ENCODE measurements around the gene NAPG.
A peak's percentile ranks its signal among the peaks of the same experiment; 100 is the strongest.

Gene NAPG

DNA sequence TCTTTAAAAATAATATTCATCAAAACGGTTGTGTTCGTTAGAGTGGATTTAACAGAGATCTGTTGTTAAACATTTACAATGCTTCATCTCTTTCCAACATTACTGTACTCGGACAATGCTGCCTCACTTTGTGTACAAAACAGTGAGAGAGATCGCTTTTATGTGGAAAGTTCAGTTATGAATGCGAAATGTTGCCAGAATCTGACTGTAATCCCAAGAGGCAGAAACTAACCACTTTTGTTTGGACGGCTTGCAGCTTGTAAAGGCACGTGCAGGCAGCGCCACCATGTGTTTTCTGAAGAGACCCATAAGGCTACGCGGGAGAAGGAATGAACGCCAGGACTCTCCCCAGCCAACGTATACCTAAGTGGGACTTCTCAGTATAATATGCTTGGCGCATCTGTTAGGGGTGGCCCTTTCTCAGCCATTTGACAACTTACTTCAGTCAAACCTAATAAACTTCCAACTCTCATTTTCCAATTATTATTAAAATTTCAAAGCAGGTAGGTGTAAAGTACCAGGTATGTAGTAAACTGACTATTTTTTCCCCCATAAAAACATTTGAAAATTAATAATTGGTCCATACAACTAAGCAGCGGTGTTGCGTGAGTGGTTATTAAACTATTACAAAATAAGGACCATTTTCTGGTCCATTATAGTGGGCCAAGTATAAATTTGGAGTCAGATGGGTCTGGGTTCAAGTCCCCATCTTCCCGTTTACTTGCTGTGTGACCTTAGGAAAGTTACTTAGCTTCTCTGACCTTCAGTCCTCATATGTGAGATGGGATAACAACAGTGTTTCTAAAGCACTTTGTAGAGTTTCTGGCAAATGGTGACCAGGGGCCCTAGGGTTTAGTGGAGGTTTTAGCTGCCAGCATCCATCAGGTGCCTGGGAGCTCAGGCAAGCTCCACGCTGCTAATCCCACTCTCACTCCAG is 5.6 kb upstream of the NAPG start:
- Mint-ChIP-seq H3K36me3 (ENCODE audit: insufficient read depth) (peaks cover 10% of the 10 kb centered on the region), H3K27me3 (peaks cover 45 to 54% of the 10 kb centered on the region in 2 donors), H3K27ac (no peak overlapping the region), H3K4me1 (ENCODE audit: low read depth in 2 of 2) (peaks cover 9 to 11% of the 10 kb centered on the region in 2 donors), H3K4me3 (no peak overlapping the region), H3K9me3 (peaks cover 0 to 1% of the 10 kb centered on the region in 2 donors)
- peak; percentile 22 to 40 (median 27) for DNase-seq
- peak; percentile 83 for ATAC-seq (replicated peaks)

GRCh38 chr18:10521566-10521965 is 4.3 kb upstream of the NAPG start:
- Mint-ChIP-seq H3K36me3 (ENCODE audit: insufficient read depth) (peaks cover 18% of the 10 kb centered on the region), H3K4me1 (ENCODE audit: low read depth in 2 of 2) (peaks cover 11 to 14% of the 10 kb centered on the region in 2 donors), H3K9me3 (peaks cover 0 to 1% of the 10 kb centered on the region in 2 donors), H3K27me3 (peaks cover 35 to 41% of the 10 kb centered on the region in 2 donors), H3K27ac (no peak overlapping the region), H3K4me3 (no peak overlapping the region)
- DNase-seq = no peak
- ATAC-seq (replicated peaks) = no peak

DNA sequence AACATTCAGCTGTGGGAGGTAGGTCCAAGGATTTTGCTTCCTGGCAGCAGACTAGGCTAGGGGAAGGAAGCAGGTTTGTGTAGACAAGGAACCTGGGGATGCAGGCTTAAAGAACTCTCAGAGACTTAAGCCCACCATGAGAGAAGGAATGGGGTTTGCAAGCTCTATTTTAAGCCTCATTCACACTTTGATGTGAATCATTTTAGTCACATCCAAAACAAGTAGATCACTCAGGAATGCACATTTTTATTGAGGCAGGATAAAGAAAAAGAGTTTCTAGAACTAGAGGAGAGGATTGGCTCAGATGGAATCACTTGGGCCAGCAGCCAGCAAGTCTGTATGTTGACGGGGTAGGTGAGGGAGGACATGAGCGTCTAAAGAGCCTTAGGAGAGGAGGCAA is 3.3 kb upstream of the NAPG start:
- DNase-seq = no peak
- H3K9me3 Mint-ChIP-seq = no peaks in the 10 kb centered on the region
- H3K36me3 Mint-ChIP-seq (ENCODE audit: insufficient read depth) = peaks cover 24% of the 10 kb centered on the region
- no peak overlapping the region for H3K4me3 Mint-ChIP-seq
- no peak for ATAC-seq (replicated peaks)
- H3K4me1 Mint-ChIP-seq (ENCODE audit: low read depth in 2 of 2) = peaks cover 16 to 24% of the 10 kb centered on the region in 2 donors
- H3K27me3 Mint-ChIP-seq = peaks cover 30 to 31% of the 10 kb centered on the region in 2 donors
- no peak overlapping the region for H3K27ac Mint-ChIP-seq

DNA sequence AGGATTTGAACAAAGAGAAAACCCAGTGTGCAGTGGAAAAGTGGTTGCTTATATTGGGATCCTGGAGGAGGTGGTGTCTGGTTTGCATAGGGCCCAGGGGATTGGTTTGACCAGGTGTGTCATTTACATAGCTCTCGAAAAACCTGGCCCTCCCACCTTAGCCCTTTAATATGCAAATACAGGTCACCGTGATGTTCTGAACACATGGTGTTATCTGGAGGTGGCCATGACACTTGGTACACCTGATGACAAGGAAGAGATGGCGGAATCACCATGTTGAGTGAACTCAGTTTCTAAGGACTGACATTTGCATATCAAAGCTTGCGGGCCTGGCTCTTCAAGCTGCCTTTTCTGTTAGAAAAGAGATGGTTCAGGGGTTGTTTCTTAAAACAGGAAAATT is 2.3 kb upstream of the NAPG start:
- Mint-ChIP-seq H3K27me3 (peaks cover 20 to 21% of the 10 kb centered on the region in 2 donors), H3K36me3 (ENCODE audit: insufficient read depth) (peaks cover 23% of the 10 kb centered on the region), H3K27ac (no peak overlapping the region), H3K9me3 (no peaks in the 10 kb centered on the region), H3K4me1 (ENCODE audit: low read depth in 2 of 2) (peaks cover 24 to 31% of the 10 kb centered on the region in 2 donors), H3K4me3 (no peak overlapping the region)
- ATAC-seq (replicated peaks) (no peak), DNase-seq (no peak)

- peak overlapping the region in 1 of 2 donors; percentile 93 for H3K27ac Mint-ChIP-seq
- peaks cover 8 to 9% of the 10 kb centered on the region in 2 donors for H3K27me3 Mint-ChIP-seq
- peaks cover 24% of the 10 kb centered on the region for H3K36me3 Mint-ChIP-seq (ENCODE audit: insufficient read depth)
- peak overlapping the region; percentile 94 to 95 for H3K4me3 Mint-ChIP-seq
- peaks cover 22 to 38% of the 10 kb centered on the region in 2 donors for H3K4me1 Mint-ChIP-seq (ENCODE audit: low read depth in 2 of 2)
- DNase-seq = no peak
- H3K9me3 Mint-ChIP-seq = no peaks in the 10 kb centered on the region
- no peak for ATAC-seq (replicated peaks)
These were observed 1.1 kb upstream of the NAPG start for GRCh38 chr18:10524507-10525370.

GRCh38 chr18:10525371-10525691 is 496 bp upstream of the NAPG start:
- Mint-ChIP-seq H3K4me3 (peak overlapping the region; percentile 94 to 95), H3K9me3 (no peaks in the 10 kb centered on the region), H3K27ac (peak overlapping the region; percentile 93 to 95), H3K27me3 (peaks cover 6 to 9% of the 10 kb centered on the region in 2 donors), H3K36me3 (ENCODE audit: insufficient read depth) (peaks cover 24% of the 10 kb centered on the region), H3K4me1 (ENCODE audit: low read depth in 2 of 2) (peaks cover 26 to 44% of the 10 kb centered on the region in 2 donors)
- ATAC-seq (replicated peaks) (no peak), DNase-seq (no peak)

DNA sequence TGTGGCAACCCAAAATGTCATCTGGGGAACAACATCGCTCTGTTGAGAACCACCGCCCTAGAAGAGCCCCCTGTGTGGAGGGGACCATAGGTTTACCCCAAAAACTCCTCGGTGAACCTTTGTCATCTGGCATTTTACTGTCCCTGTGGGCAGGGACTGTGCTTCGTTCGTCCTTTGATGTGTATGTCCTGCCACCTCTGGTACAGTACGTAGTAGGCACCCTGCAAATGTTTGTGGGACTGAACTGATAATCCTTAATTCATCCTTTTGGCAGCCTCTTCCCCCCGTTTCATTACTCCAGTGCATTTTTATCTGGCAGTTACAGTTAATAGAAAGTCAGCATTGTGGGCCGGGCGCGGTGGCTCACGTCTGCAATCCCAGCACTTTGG is 728 bp downstream of the NAPG start:
- ATAC-seq (replicated peaks) (peak; percentile 1), DNase-seq (no peak)
- Mint-ChIP-seq H3K27me3 (peaks cover 3 to 5% of the 10 kb centered on the region in 2 donors), H3K27ac (peak overlapping the region; percentile 93 to 95), H3K4me1 (ENCODE audit: low read depth in 2 of 2) (peaks cover 34 to 51% of the 10 kb centered on the region in 2 donors), H3K36me3 (ENCODE audit: insufficient read depth) (peaks cover 28% of the 10 kb centered on the region), H3K9me3 (no peaks in the 10 kb centered on the region), H3K4me3 (peak overlapping the region; percentile 94 to 95)

- Mint-ChIP-seq H3K36me3 (ENCODE audit: insufficient read depth) (peaks cover 28% of the 10 kb centered on the region), H3K4me1 (ENCODE audit: low read depth in 2 of 2) (peaks cover 34 to 51% of the 10 kb centered on the region in 2 donors), H3K4me3 (peak overlapping the region in 1 of 2 donors; percentile 4), H3K9me3 (no peaks in the 10 kb centered on the region), H3K27me3 (no peaks in the 10 kb centered on the region), H3K27ac (peak overlapping the region; percentile 1 to 3)
- DNase-seq (no peak), ATAC-seq (replicated peaks) (no peak)
These were observed 2.6 kb downstream of the NAPG start for GRCh38 chr18:10528439-10528838.

GRCh38 chr18:10530002-10530401 is 4.2 kb downstream of the NAPG start:
- Mint-ChIP-seq H3K4me3 (peak overlapping the region in 1 of 2 donors; percentile 32), H3K27me3 (no peaks in the 10 kb centered on the region), H3K27ac (no peak overlapping the region), H3K36me3 (ENCODE audit: insufficient read depth) (peaks cover 33% of the 10 kb centered on the region), H3K9me3 (no peaks in the 10 kb centered on the region), H3K4me1 (ENCODE audit: low read depth in 2 of 2) (peaks cover 30 to 44% of the 10 kb centered on the region in 2 donors)
- ATAC-seq (replicated peaks) (no peak), DNase-seq (no peak)

- Mint-ChIP-seq H3K4me3 (peak overlapping the region in 1 of 2 donors; percentile 32), H3K9me3 (no peaks in the 10 kb centered on the region), H3K4me1 (ENCODE audit: low read depth in 2 of 2) (peaks cover 30 to 39% of the 10 kb centered on the region in 2 donors), H3K27me3 (no peaks in the 10 kb centered on the region), H3K36me3 (ENCODE audit: insufficient read depth) (peaks cover 35% of the 10 kb centered on the region), H3K27ac (peak overlapping the region in 1 of 2 donors; percentile 9)
- no peak for ATAC-seq (replicated peaks)
- no peak for DNase-seq
These were observed 5.0 kb downstream of the NAPG start for GRCh38 chr18:10530852-10531251.

DNA sequence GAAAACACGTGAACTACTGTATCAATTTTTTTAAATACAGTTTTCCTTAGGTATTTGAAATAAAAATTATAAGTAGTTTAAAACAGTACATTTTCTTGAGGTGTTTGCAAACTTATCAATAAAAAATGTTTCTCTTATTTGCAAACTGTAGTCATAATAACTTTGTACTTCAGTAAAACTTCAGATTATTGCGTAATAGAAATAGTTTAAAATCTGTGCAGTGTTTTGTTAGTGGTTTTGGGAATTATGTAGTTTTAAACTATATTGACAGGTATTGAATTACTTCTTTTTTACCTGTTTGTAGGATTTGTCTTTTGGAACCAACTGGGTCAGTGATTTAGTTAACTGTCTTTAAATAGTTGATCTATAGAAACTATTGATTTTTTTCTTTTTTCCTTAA is 7.3 kb downstream of the NAPG start:
- no peaks in the 10 kb centered on the region for H3K27me3 Mint-ChIP-seq
- peaks cover 34% of the 10 kb centered on the region for H3K36me3 Mint-ChIP-seq (ENCODE audit: insufficient read depth)
- peaks cover 25% of the 10 kb centered on the region in 2 donors for H3K4me1 Mint-ChIP-seq (ENCODE audit: low read depth in 2 of 2)
- ATAC-seq (replicated peaks) (no peak), DNase-seq (no peak)
- H3K9me3 Mint-ChIP-seq = no peaks in the 10 kb centered on the region
- H3K4me3 Mint-ChIP-seq = no peak overlapping the region
- no peak overlapping the region for H3K27ac Mint-ChIP-seq

- Mint-ChIP-seq H3K36me3 (ENCODE audit: insufficient read depth) (peaks cover 53% of the 10 kb centered on the region), H3K4me1 (ENCODE audit: low read depth in 2 of 2) (peaks cover 0 to 10% of the 10 kb centered on the region in 2 donors), H3K27me3 (no peaks in the 10 kb centered on the region), H3K9me3 (no peaks in the 10 kb centered on the region), H3K27ac (no peak overlapping the region), H3K4me3 (no peak overlapping the region)
- DNase-seq (no peak), ATAC-seq (replicated peaks) (no peak)
These were observed 10.5 kb downstream of the NAPG start for GRCh38 chr18:10536280-10536679.

- DNase-seq (no peak), ATAC-seq (replicated peaks) (no peak)
- H3K27me3 Mint-ChIP-seq = no peaks in the 10 kb centered on the region
- H3K4me1 Mint-ChIP-seq (ENCODE audit: low read depth in 2 of 2) = peaks cover 4 to 10% of the 10 kb centered on the region in 2 donors
- H3K36me3 Mint-ChIP-seq (ENCODE audit: insufficient read depth) = peaks cover 66% of the 10 kb centered on the region
- H3K27ac Mint-ChIP-seq = no peak overlapping the region
- no peaks in the 10 kb centered on the region for H3K9me3 Mint-ChIP-seq
- H3K4me3 Mint-ChIP-seq = no peak overlapping the region
These were observed 11.9 kb downstream of the NAPG start for GRCh38 chr18:10537765-10538164.
